Endodermal cell (in vitro differentiated cells): ENCODE results near the gene GRK1. TPM values are rescaled to one million over a fixed set of nuclear protein-coding genes. Genes with fewer than 3 reads are reported as not detected.

Experiments used
- DNase-seq: peaks from one replicate; pipeline ENCODE4 v3.0.0-alpha.2; 2017
- H3K27ac ChIP-seq: 2 replicates; pipeline ENCODE4 v1.5.1; 2013; ENCODE audit warnings: mild to moderate bottlenecking, low read depth, low read length, moderate library complexity
- H3K27me3 ChIP-seq: 2 replicates; pipeline ENCODE4 v1.6.1; 2013; ENCODE audit warnings: mild to moderate bottlenecking, low read length, moderate library complexity; ENCODE audit not compliant: insufficient read depth, control insufficient read depth, poor library complexity, severe bottlenecking
- H3K36me3 ChIP-seq: 2 replicates; pipeline ENCODE4 v1.7.0; 2013; ENCODE audit warnings: mild to moderate bottlenecking, low read length, moderate library complexity; ENCODE audit not compliant: control insufficient read depth, insufficient read depth
- H3K4me1 ChIP-seq: one replicate; pipeline ENCODE4 v1.7.0; 2013; ENCODE audit warnings: low read length; ENCODE audit not compliant: control insufficient read depth, insufficient read depth
- H3K4me3 ChIP-seq: 2 replicates; pipeline ENCODE4 v1.5.1; 2013; ENCODE audit warnings: mild to moderate bottlenecking, low read length, moderate library complexity
- H3K9ac ChIP-seq: 2 replicates; pipeline ENCODE4 v1.6.1; 2013; ENCODE audit warnings: mild to moderate bottlenecking, low read length, moderate library complexity; ENCODE audit not compliant: poor library complexity, severe bottlenecking; ENCODE audit errors: extremely low read depth
- H3K9me3 ChIP-seq: 2 replicates; pipeline ENCODE4 v1.6.1; 2013; ENCODE audit warnings: mild to moderate bottlenecking, low read length, moderate library complexity; ENCODE audit not compliant: control insufficient read depth
- H3K27ac Mint-ChIP-seq: 2 replicates; pipeline ENCODE4 v1.8.0; 2020; ENCODE audit warnings: mixed read lengths
- H3K27me3 Mint-ChIP-seq: 2 replicates; pipeline ENCODE4 v1.8.0; 2021; ENCODE audit warnings: mild to moderate bottlenecking, mixed read lengths; ENCODE audit not compliant: insufficient read depth
- H3K36me3 Mint-ChIP-seq: 2 replicates; pipeline ENCODE4 v1.8.0; 2020; ENCODE audit warnings: low read depth, mixed read lengths
- H3K4me1 Mint-ChIP-seq: 2 replicates; pipeline ENCODE4 v1.8.0; 2020; ENCODE audit warnings: mixed read lengths
- H3K4me3 Mint-ChIP-seq: 2 replicates; pipeline ENCODE4 v1.8.0; 2020; ENCODE audit warnings: mild to moderate bottlenecking, moderate library complexity, mixed read lengths
- H3K9me3 Mint-ChIP-seq: 2 replicates; pipeline ENCODE4 v1.8.0; 2020; ENCODE audit warnings: mild to moderate bottlenecking, mixed read lengths
- WGBS, 2 experiments: methylation state at CpG; one replicate each; pipeline versions ENCODE4 v1.1.5 to v1.1.7; 2013; ENCODE audit warnings: missing lambda C conversion rate in 2 of 2, mixed read lengths in 1 of 2; ENCODE audit not compliant: insufficient coverage in 1 of 2, insufficient read length in 1 of 2; 5-methylcytosine and 5-hydroxymethylcytosine counted together
- total RNA-seq, 2 donors: library from RNA; stranded (reverse); fragmentation: NEBNext Ultra II Directional in 1 of 2; extraction: Animal tissue kit (Norgen Biotek cat#: 25700) in 1 of 2; gene quantifications; 2 replicates in 1 of 2; 3 replicates in 1 of 2; pipeline ENCODE4 v1.2.1, GENCODE V29; 2021
- TF ChIP-seq, protein P1 (sequence below): fragments of 200-600 bp; sonication (generic); conservative IDR thresholded peaks from 2 replicates; pipeline ENCODE4 v1.5.0; 2021; ENCODE audit warnings: antibody characterized with exemption, mild to moderate bottlenecking

The GRK1 gene
- total RNA-seq, 2 donors from 2014 or later: 1.7 to 2.5 TPM

DNA sequence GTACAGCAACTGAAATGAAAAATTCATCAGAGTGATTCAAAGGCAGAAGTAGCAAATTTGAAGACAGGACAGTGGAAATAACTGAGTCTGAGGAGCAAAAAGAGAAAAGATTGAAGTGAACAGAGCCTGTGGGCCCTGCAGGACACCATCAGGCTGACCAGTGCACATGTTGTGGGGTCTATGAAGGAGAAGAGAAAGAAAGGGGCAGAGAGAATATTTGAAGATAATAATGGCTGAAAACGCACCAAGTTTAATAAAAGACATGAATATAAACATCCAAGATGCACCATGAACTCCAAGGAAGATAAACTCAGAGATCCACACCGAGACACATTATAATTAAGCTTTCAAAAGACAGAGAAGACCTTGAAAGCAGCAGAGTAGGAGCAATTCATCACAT is 24.5 kb upstream of the GRK1 start:
- no peak overlapping the region for H3K9ac ChIP-seq
- DNase-seq: no peak
- H3K27me3 ChIP-seq: no peaks in the 10 kb centered on the region
- TF ChIP-seq, protein P1, sequence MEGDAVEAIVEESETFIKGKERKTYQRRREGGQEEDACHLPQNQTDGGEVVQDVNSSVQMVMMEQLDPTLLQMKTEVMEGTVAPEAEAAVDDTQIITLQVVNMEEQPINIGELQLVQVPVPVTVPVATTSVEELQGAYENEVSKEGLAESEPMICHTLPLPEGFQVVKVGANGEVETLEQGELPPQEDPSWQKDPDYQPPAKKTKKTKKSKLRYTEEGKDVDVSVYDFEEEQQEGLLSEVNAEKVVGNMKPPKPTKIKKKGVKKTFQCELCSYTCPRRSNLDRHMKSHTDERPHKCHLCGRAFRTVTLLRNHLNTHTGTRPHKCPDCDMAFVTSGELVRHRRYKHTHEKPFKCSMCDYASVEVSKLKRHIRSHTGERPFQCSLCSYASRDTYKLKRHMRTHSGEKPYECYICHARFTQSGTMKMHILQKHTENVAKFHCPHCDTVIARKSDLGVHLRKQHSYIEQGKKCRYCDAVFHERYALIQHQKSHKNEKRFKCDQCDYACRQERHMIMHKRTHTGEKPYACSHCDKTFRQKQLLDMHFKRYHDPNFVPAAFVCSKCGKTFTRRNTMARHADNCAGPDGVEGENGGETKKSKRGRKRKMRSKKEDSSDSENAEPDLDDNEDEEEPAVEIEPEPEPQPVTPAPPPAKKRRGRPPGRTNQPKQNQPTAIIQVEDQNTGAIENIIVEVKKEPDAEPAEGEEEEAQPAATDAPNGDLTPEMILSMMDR: no peak
- H3K4me3 Mint-ChIP-seq: no peak overlapping the region
- H3K9me3 ChIP-seq: peaks cover 63% of the 10 kb centered on the region
- no peak overlapping the region for H3K27ac Mint-ChIP-seq
- no peak overlapping the region for H3K4me3 ChIP-seq
- H3K27ac ChIP-seq: no peak overlapping the region
- H3K36me3 ChIP-seq: peaks cover 58% of the 10 kb centered on the region
- H3K9me3 Mint-ChIP-seq: peaks cover 50% of the 10 kb centered on the region
- 90 to 100% methylated on average over 1 to 2 of the region's 2 CpGs for WGBS, 2 experiments
- no peaks in the 10 kb centered on the region for H3K4me1 ChIP-seq
- peaks cover 70% of the 10 kb centered on the region for H3K36me3 Mint-ChIP-seq
- no peaks in the 10 kb centered on the region for H3K4me1 Mint-ChIP-seq
- H3K27me3 Mint-ChIP-seq: no peaks in the 10 kb centered on the region

DNA sequence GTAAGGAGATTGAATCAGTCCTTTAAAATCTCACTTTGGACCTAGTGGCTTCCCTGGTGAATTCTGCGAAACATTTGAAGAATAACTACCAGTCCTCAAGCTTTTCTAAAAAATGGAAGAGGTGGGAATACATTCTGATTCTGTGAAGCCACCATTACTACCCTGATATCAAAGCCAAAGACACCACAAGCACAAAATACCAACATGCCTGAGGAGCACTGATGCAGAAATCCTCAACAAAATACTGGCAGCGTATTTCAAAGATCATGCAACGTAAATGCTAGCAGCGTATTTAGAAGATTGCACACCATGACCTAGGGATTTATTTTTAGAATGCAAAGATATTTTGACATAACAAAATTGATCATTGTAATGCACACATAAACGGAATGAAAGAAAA is 23.4 kb upstream of the GRK1 start:
- no peaks in the 10 kb centered on the region for H3K4me1 Mint-ChIP-seq
- Histone ChIP-seq H3K9me3 (peaks cover 63% of the 10 kb centered on the region), H3K36me3 (peaks cover 48% of the 10 kb centered on the region), H3K9ac (no peak overlapping the region), H3K4me3 (no peak overlapping the region), H3K27ac (no peak overlapping the region), H3K27me3 (no peaks in the 10 kb centered on the region), H3K4me1 (no peaks in the 10 kb centered on the region)
- no peak overlapping the region for H3K27ac Mint-ChIP-seq
- H3K4me3 Mint-ChIP-seq: no peak overlapping the region
- peaks cover 67% of the 10 kb centered on the region for H3K36me3 Mint-ChIP-seq
- H3K27me3 Mint-ChIP-seq: no peaks in the 10 kb centered on the region
- TF ChIP-seq, protein P1: no peak
- peaks cover 50% of the 10 kb centered on the region for H3K9me3 Mint-ChIP-seq
- 89 to 95% methylated on average over 3 to 4 of the region's 5 CpGs for WGBS, 2 experiments
- DNase-seq: no peak

DNA sequence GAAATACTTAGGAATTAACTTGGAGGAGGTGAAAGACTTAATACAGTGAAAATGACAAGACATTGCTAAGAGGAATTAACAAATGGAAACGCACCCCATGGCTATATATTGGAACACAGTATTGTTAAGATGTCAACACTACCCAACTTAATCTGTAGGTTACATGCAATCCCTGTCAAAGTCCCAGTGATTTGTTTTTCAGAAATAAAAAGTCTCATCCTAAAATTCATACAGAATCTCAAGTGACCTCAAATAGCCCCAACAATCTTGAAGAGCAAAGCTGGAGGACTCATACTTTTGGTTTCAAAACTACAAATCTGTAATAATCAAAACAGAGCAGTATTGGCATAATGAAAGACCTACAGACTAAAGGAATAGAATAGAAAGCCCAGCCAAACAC is 22.2 kb upstream of the GRK1 start:
- WGBS, 2 experiments: 100% methylated on average over 1 of the region's 1 CpG
- H3K27me3 Mint-ChIP-seq: no peaks in the 10 kb centered on the region
- no peaks in the 10 kb centered on the region for H3K4me1 Mint-ChIP-seq
- no peak overlapping the region for H3K4me3 Mint-ChIP-seq
- TF ChIP-seq, protein P1: no peak
- Histone ChIP-seq H3K27me3 (no peaks in the 10 kb centered on the region), H3K27ac (no peak overlapping the region), H3K4me3 (no peak overlapping the region), H3K9ac (no peak overlapping the region), H3K4me1 (no peaks in the 10 kb centered on the region), H3K9me3 (peaks cover 54% of the 10 kb centered on the region), H3K36me3 (peaks cover 37% of the 10 kb centered on the region)
- H3K36me3 Mint-ChIP-seq: peaks cover 63% of the 10 kb centered on the region
- H3K9me3 Mint-ChIP-seq: peaks cover 48% of the 10 kb centered on the region
- H3K27ac Mint-ChIP-seq: no peak overlapping the region
- DNase-seq: no peak
